Fibroblast of pulmonary artery (primary cell): Measurements from ENCODE around the gene RHCG.

ENCODE experiments used
- DNase-seq: peaks from one replicate; pipeline ENCODE4 v3.0.0-alpha.2; 2010; ENCODE audit warnings: low read depth
- H3K4me3 ChIP-seq: replicated peaks from 2 replicates; pipeline ENCODE4 v1.5.1; 2011; ENCODE audit warnings: low read depth, mild to moderate bottlenecking, control low read depth, low read length, moderate library complexity
- CTCF ChIP-seq: IDR thresholded peaks from 2 replicates; pipeline ENCODE4 v1.5.1; 2011; ENCODE audit warnings: mild to moderate bottlenecking, control low read depth, low read length, inconsistent platforms; ENCODE audit errors: missing control alignments

Gene RHCG

GRCh38 chr15:89498574-89498906, 2.2 kb upstream of the RHCG start:
- no peak overlapping the region for H3K4me3 ChIP-seq
- DNase-seq = no peak
- no peak for TF ChIP-seq CTCF

- no peak for TF ChIP-seq CTCF
- H3K4me3 ChIP-seq = no peak overlapping the region
- DNase-seq = no peak
These were observed 848 bp upstream of the RHCG start for GRCh38 chr15:89497231-89497630.

- no peak overlapping the region for H3K4me3 ChIP-seq
- DNase-seq = no peak
- no peak for TF ChIP-seq CTCF
These were observed 691 bp downstream of the RHCG start for GRCh38 chr15:89495638-89496145.

GRCh38 chr15:89494941-89495637, 1.3 kb downstream of the RHCG start:
- peak; percentile 18 for DNase-seq
- peak; percentile 42 for TF ChIP-seq CTCF
- H3K4me3 ChIP-seq = no peak overlapping the region

GRCh38 chr15:89494031-89494430, 2.4 kb downstream of the RHCG start:
- DNase-seq = no peak
- no peak overlapping the region for H3K4me3 ChIP-seq
- TF ChIP-seq CTCF = no peak

- no peak for TF ChIP-seq CTCF
These were observed 3.3 kb downstream of the RHCG start for GRCh38 chr15:89492934-89493631.

More at GRCh38 chr15:89492934-89493631, 3.3 kb downstream of the RHCG start:
- no peak for DNase-seq
- no peak overlapping the region for H3K4me3 ChIP-seq
